Gastrocnemius medialis (tissue), 4 donors: ENCODE data around the gene GPER1. TPM values are rescaled to one million over a fixed set of nuclear protein-coding genes. Genes with fewer than 3 reads are reported as not detected.

ENCODE experiments used
- ATAC-seq, 2 donors: fragments of 150-250 bp; one replicate each; pipeline ENCODE4 v1.9.1; 2016
- DNase-seq, 2 donors: peaks; one replicate each; pipeline ENCODE4 v3.0.0-alpha.2; 2019
- H3K27ac ChIP-seq, 4 donors: fragments of 200-600 bp; sonication (generic); 1 replicate in 1 of 4; 2 replicates in 3 of 4; pipeline ENCODE4 v1.5.1; 2016 to 2018; ENCODE audit warnings: mild to moderate bottlenecking in 2 of 4, moderate library complexity in 1 of 4
- H3K27me3 ChIP-seq, 3 donors: fragments of 200-600 bp; sonication (generic) in 2 of 3; 1 replicate in 1 of 3; 2 replicates in 2 of 3; pipeline versions ENCODE4 v1.5.1 to v1.6.0; 2016 to 2019; ENCODE audit warnings: mild to moderate bottlenecking in 1 of 3, moderate library complexity in 1 of 3
- H3K36me3 ChIP-seq, 2 donors: fragments of 200-600 bp; sonication (generic) in 1 of 2; one replicate each; pipeline ENCODE4 v1.5.1; 2017 to 2018
- H3K4me1 ChIP-seq, 2 donors: fragments of 200-600 bp; sonication (generic) in 1 of 2; one replicate each; pipeline ENCODE4 v1.5.1; 2016 to 2017; ENCODE audit warnings: mild to moderate bottlenecking in 2 of 2
- H3K4me3 ChIP-seq, 4 donors: fragments of 200-600 bp; sonication (generic) in 3 of 4; 1 replicate in 1 of 4; 2 replicates in 3 of 4; pipeline ENCODE4 v1.5.1; 2016 to 2019; ENCODE audit warnings: mild to moderate bottlenecking in 2 of 4
- H3K9me3 ChIP-seq, 3 donors: fragments of 200-600 bp; sonication (generic) in 2 of 3; 1 replicate in 1 of 3; 2 replicates in 2 of 3; pipeline ENCODE4 v1.5.1; 2016 to 2019
- POLR2A ChIP-seq, 2 donors: fragments of 450-650 bp; IDR thresholded peaks; one replicate each; pipeline ENCODE4 v1.6.1; 2017; ENCODE audit warnings: antibody characterized with exemption in 2 of 2, mild to moderate bottlenecking in 2 of 2, moderate library complexity in 2 of 2
- in situ Hi-C, 4 donors: fragments of 200-750 bp; cut with MboI; loops; one replicate each; pipeline versions ENCODE4 v1.15.0 to v1.8.0; 2017; ENCODE audit warnings: low sequenced_read_pairs in 4 of 4
- intact Hi-C: fragments of 100-400 bp; cut with DNase I; formaldehyde crosslinking; loops from one replicate; pipeline ENCODE4 v1.15.1; 2023; ENCODE audit warnings: low total_unique reads
- total RNA-seq, 4 donors: library from RNA; depleted of rRNA; stranded (reverse); fragments of >200 nt; gene quantifications; one replicate each; pipeline versions ENCODE4 v1.1.0 to v1.2.3, GENCODE V29; 2016
- TF ChIP-seq, protein P1 (sequence below), 5 experiments: fragments of 450-650 bp in 3 of 5; fragments of 200-600 bp in 2 of 5; sonication (generic) in 2 of 5; IDR thresholded peaks in 4 of 5; conservative IDR thresholded peaks in 1 of 5; 1 replicate in 4 of 5; 2 replicates in 1 of 5; pipeline ENCODE4 v1.5.1; 2016 to 2019; ENCODE audit warnings: antibody characterized with exemption in 5 of 5, mild to moderate bottlenecking in 3 of 5, moderate library complexity in 3 of 5

Gene GPER1
- total RNA-seq, 4 donors from 2014 or later: 0.92 to 3.2 (median 2.1) TPM

DNA sequence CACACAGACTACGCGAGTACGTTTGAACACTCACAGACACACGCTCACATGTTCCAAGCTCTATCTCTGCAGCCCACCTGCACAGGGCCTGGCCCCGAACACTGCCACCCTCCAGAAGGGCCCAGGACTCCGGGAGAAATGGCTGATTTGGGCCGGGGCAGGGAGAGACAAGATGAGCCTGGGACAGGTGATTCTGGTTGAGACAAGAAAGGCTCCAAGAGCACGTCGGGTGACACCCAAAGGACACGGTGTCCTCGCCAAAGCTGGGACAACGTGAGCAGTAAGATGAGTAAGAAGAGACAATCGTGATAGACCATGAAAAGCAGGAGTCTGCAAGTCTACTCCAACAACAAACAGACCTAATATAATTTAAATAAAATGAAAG is 9.2 kb downstream of the GPER1 start:
- in situ Hi-C loops: no loop called here
- TF ChIP-seq, protein P1, sequence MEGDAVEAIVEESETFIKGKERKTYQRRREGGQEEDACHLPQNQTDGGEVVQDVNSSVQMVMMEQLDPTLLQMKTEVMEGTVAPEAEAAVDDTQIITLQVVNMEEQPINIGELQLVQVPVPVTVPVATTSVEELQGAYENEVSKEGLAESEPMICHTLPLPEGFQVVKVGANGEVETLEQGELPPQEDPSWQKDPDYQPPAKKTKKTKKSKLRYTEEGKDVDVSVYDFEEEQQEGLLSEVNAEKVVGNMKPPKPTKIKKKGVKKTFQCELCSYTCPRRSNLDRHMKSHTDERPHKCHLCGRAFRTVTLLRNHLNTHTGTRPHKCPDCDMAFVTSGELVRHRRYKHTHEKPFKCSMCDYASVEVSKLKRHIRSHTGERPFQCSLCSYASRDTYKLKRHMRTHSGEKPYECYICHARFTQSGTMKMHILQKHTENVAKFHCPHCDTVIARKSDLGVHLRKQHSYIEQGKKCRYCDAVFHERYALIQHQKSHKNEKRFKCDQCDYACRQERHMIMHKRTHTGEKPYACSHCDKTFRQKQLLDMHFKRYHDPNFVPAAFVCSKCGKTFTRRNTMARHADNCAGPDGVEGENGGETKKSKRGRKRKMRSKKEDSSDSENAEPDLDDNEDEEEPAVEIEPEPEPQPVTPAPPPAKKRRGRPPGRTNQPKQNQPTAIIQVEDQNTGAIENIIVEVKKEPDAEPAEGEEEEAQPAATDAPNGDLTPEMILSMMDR (IDR thresholded peaks at IDR 0.05 in 4 of 5, conservative IDR thresholded peaks at IDR 0.05 in 1 of 5): no peak
- no peak for TF ChIP-seq POLR2A (IDR thresholded peaks at IDR 0.05)
- Histone ChIP-seq H3K9me3 (no peaks in the 10 kb centered on the region), H3K27ac (no peak overlapping the region), H3K36me3 (no peaks in the 10 kb centered on the region), H3K27me3 (no peaks in the 10 kb centered on the region), H3K4me3 (no peak overlapping the region), H3K4me1 (peaks cover 5 to 8% of the 10 kb centered on the region in 2 donors)
- intact Hi-C loops: no loop called here
- no peak for ATAC-seq
- no peak for DNase-seq

DNA sequence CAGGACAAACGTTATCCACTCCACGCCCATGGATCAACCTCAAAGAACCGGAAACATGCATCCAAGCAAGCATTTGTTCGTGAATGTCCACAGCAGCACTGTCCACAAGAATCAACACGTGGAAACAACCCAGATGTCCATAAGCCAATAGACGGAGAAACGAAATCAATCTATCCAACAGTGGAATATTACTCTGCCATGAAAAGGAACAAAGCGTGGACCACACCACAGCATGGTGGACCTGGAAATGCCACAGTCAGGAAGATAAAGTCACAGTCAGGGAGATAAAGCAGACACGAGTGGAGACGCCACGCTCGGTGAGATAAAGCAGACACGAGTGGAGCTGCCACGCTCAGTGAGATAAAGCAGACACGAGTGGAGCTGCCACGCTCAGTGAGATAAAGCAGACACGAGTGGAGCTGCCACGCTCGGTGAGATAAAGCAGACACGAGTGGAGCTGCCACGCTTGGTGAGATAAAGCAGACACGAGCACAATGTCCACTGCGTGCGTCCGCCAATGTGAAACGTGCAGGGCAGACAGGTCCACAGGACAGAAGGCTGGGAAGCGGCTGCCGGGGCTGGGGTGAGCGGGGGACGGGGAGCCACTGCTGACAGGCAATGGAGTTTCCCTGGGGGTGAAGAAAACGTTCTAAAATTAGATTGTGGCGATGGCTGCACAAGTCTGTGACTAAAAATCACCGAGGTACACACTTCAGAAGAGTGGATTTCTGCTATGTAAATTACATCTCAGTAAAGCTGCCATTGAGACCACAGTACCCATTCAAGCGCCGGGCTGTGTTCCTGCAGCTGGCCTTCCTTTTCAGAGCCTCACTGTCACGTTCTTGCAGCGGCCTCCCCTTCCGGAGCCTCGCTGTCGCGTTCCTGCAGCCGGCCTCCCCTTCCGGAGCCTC is 10.6 kb downstream of the GPER1 start:
- no peaks in the 10 kb centered on the region for H3K9me3 ChIP-seq
- in situ Hi-C loops (no loop called here), intact Hi-C loops (no loop called here)
- H3K4me1 ChIP-seq: peaks cover 5 to 8% of the 10 kb centered on the region in 2 donors
- no peak overlapping the region for H3K27ac ChIP-seq
- H3K27me3 ChIP-seq: no peaks in the 10 kb centered on the region
- no peak for ATAC-seq
- no peak for DNase-seq
- TF ChIP-seq POLR2A (IDR thresholded peaks at IDR 0.05): no peak
- TF ChIP-seq, protein P1 (IDR thresholded peaks at IDR 0.05 in 4 of 5, conservative IDR thresholded peaks at IDR 0.05 in 1 of 5): no peak
- H3K4me3 ChIP-seq: no peak overlapping the region
- no peaks in the 10 kb centered on the region for H3K36me3 ChIP-seq

- Histone ChIP-seq H3K9me3 (no peaks in the 10 kb centered on the region), H3K4me3 (no peak overlapping the region), H3K4me1 (peaks cover 5 to 8% of the 10 kb centered on the region in 2 donors), H3K27me3 (no peaks in the 10 kb centered on the region), H3K27ac (no peak overlapping the region), H3K36me3 (no peaks in the 10 kb centered on the region)
- intact Hi-C loops (no loop called here), in situ Hi-C loops (no loop called here)
- DNase-seq: no peak
- ATAC-seq: no peak
- TF ChIP-seq POLR2A (IDR thresholded peaks at IDR 0.05): no peak
- TF ChIP-seq, protein P1 (IDR thresholded peaks at IDR 0.05 in 4 of 5, conservative IDR thresholded peaks at IDR 0.05 in 1 of 5): no peak
These were observed 11.2 kb downstream of the GPER1 start for GRCh38 chr7:1099154-1099542.

- Histone ChIP-seq H3K27ac (no peak overlapping the region), H3K4me1 (peaks cover 5 to 12% of the 10 kb centered on the region in 2 donors), H3K36me3 (no peaks in the 10 kb centered on the region), H3K27me3 (no peaks in the 10 kb centered on the region), H3K4me3 (no peak overlapping the region), H3K9me3 (no peaks in the 10 kb centered on the region)
- no peak for DNase-seq
- in situ Hi-C loops: no loop called here
- no peak for TF ChIP-seq POLR2A (IDR thresholded peaks at IDR 0.05)
- TF ChIP-seq, protein P1 (IDR thresholded peaks at IDR 0.05 in 4 of 5, conservative IDR thresholded peaks at IDR 0.05 in 1 of 5): no peak
- intact Hi-C loops: no loop called here
- ATAC-seq: no peak
These were observed 11.7 kb downstream of the GPER1 start for GRCh38 chr7:1099637-1100036.
